Mesothelial cell of epicardium (in vitro differentiated cells): ENCODE measurements around the gene DNAAF8. TPM values are rescaled to one million over a fixed set of nuclear protein-coding genes. Genes with fewer than 3 reads are reported as not detected.

Source experiments
- DNase-seq, 2 experiments: peaks; one replicate each; pipeline ENCODE4 v3.0.0; 2021; ENCODE audit warnings: low spot score in 2 of 2; ENCODE audit not compliant: unreplicated experiment in 2 of 2
- H3K27ac Mint-ChIP-seq: 2 replicates; pipeline ENCODE4 v1.8.0; 2021; ENCODE audit warnings: mixed read lengths
- H3K27me3 Mint-ChIP-seq: 2 replicates; pipeline ENCODE4 v1.8.0; 2021; ENCODE audit warnings: low read depth, mixed read lengths
- H3K36me3 Mint-ChIP-seq: 2 replicates; pipeline ENCODE4 v1.8.0; 2021; ENCODE audit warnings: mixed read lengths
- H3K4me1 Mint-ChIP-seq: 2 replicates; pipeline ENCODE4 v1.8.0; 2021; ENCODE audit warnings: mixed read lengths
- H3K4me3 Mint-ChIP-seq: 2 replicates; pipeline ENCODE4 v1.8.0; 2021; ENCODE audit warnings: mild to moderate bottlenecking, moderate library complexity, mixed read lengths
- H3K9me3 Mint-ChIP-seq: 2 replicates; pipeline ENCODE4 v1.8.0; 2021; ENCODE audit warnings: mixed read lengths
- CTCF ChIP-seq: fragments of 200-600 bp; sonication (generic); IDR thresholded peaks from one replicate; pipeline ENCODE4 v1.5.0; 2021; ENCODE audit warnings: antibody characterized with exemption; ENCODE audit not compliant: unreplicated experiment
- total RNA-seq: library from RNA; stranded (reverse); gene quantifications from 3 replicates; pipeline ENCODE4 v1.2.1, GENCODE V29; 2021

DNAAF8 gene
- 0.45 to 0.84 TPM (median 0.49 TPM) in 3 replicates for total RNA-seq

GRCh38 chr16:4734063-4734729 is at the start of gene DNAAF8, which contains the start of gene ANKS3:
DNAAF8 (plus strand) TSS chr16:4734537; CDS start chr16:4736515, 1,978 bp downstream.
ANKS3 (minus strand) TSS chr16:4734271; CDS start chr16:4730149, 4,122 bp downstream.
- peak within 1 kb of the TSS; percentile 93 for H3K4me3 Mint-ChIP-seq
- peaks cover 13% of the 10 kb centered on the region for H3K4me1 Mint-ChIP-seq
- H3K36me3 Mint-ChIP-seq: peaks cover 7% of the 10 kb centered on the region
- no peaks in the 10 kb centered on the region for H3K9me3 Mint-ChIP-seq
- no peak for TF ChIP-seq CTCF
- H3K27ac Mint-ChIP-seq: peak within 1 kb of the TSS; percentile 99
- DNase-seq: peak; percentile 88 to 90
- no peaks in the 10 kb centered on the region for H3K27me3 Mint-ChIP-seq

GRCh38 chr16:4684763-4685162 is 49.6 kb upstream of the DNAAF8 start:
- Mint-ChIP-seq H3K9me3 (no peaks in the 10 kb centered on the region), H3K4me3 (no peak overlapping the region), H3K27me3 (no peaks in the 10 kb centered on the region), H3K27ac (no peak overlapping the region), H3K36me3 (peaks cover 8% of the 10 kb centered on the region), H3K4me1 (peaks cover 11% of the 10 kb centered on the region)
- no peak for DNase-seq
- no peak for TF ChIP-seq CTCF

- no peak overlapping the region for H3K27ac Mint-ChIP-seq
- no peak for TF ChIP-seq CTCF
- H3K4me1 Mint-ChIP-seq: peaks cover 6% of the 10 kb centered on the region
- peaks cover 8% of the 10 kb centered on the region for H3K36me3 Mint-ChIP-seq
- no peaks in the 10 kb centered on the region for H3K27me3 Mint-ChIP-seq
- H3K9me3 Mint-ChIP-seq: no peaks in the 10 kb centered on the region
- no peak overlapping the region for H3K4me3 Mint-ChIP-seq
- DNase-seq: no peak
These were observed 49.0 kb upstream of the DNAAF8 start for GRCh38 chr16:4685292-4685691.

GRCh38 chr16:4685776-4686496 is 48.4 kb upstream of the DNAAF8 start:
- no peak for TF ChIP-seq CTCF
- Mint-ChIP-seq H3K4me3 (no peak overlapping the region), H3K9me3 (no peaks in the 10 kb centered on the region), H3K27ac (no peak overlapping the region), H3K27me3 (no peaks in the 10 kb centered on the region), H3K36me3 (peaks cover 10% of the 10 kb centered on the region), H3K4me1 (peaks cover 1% of the 10 kb centered on the region)
- no peak for DNase-seq

GRCh38 chr16:4686497-4687210 is 47.7 kb upstream of the DNAAF8 start:
- DNase-seq: no peak
- Mint-ChIP-seq H3K36me3 (peaks cover 8% of the 10 kb centered on the region), H3K27ac (no peak overlapping the region), H3K9me3 (no peaks in the 10 kb centered on the region), H3K4me3 (no peak overlapping the region), H3K4me1 (no peaks in the 10 kb centered on the region), H3K27me3 (no peaks in the 10 kb centered on the region)
- TF ChIP-seq CTCF: no peak
